Astrocyte of the cerebellum (primary cell): Measurements from ENCODE around the gene TMED9.

Experiments used
- DNase-seq: peaks from one replicate; pipeline ENCODE4 v3.0.0-alpha.2; 2011; ENCODE audit warnings: low read depth
- H3K4me3 ChIP-seq: 2 replicates; pipeline ENCODE4 v1.5.1; 2011; ENCODE audit warnings: mild to moderate bottlenecking, low read depth, low read length, moderate library complexity
- CTCF ChIP-seq: IDR thresholded peaks from 2 replicates; pipeline ENCODE4 v1.5.1; 2012; ENCODE audit warnings: low read length, low read depth, moderate library complexity, mild to moderate bottlenecking; ENCODE audit errors: missing control alignments
- in situ Hi-C: cut with HindIII; loops from 2 replicates; pipeline ENCODE4 v1.10.0; 2017; ENCODE audit warnings: low sequenced_read_pairs

TMED9 gene

GRCh38 chr5:177594071-177594470 lies 2.1 kb downstream of the TMED9 start:
- no peak for DNase-seq
- no peak for TF ChIP-seq CTCF
- in situ Hi-C loops = no loop called here
- H3K4me3 ChIP-seq = no peak overlapping the region

DNA sequence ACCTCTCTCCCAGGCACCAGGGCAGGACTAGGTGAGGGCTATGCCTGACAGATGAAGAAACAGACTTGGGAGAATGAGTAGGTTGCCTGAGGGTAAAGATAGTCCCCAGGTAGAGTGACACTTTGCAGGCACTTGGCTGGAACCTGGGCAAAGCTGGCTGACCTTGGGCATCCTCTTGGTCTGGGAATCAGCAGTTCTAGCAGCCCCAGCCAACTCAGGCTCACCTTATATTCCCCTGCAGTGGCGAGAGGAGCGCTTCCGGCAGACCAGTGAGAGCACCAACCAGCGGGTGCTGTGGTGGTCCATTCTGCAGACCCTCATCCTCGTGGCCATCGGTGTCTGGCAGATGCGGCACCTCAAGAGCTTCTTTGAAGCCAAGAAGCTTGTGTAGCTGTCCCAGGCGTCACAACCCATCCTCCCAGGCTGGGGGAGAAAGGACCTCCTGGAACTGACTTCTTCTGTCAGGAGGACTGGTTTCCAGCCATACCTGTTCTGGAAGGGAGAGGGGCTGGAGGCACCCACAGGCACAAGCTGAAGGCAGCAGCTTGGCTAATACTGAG lies 3.1 kb downstream of the TMED9 start:
- no peak overlapping the region for H3K4me3 ChIP-seq
- in situ Hi-C loops = no loop called here
- no peak for DNase-seq
- TF ChIP-seq CTCF = no peak

DNA sequence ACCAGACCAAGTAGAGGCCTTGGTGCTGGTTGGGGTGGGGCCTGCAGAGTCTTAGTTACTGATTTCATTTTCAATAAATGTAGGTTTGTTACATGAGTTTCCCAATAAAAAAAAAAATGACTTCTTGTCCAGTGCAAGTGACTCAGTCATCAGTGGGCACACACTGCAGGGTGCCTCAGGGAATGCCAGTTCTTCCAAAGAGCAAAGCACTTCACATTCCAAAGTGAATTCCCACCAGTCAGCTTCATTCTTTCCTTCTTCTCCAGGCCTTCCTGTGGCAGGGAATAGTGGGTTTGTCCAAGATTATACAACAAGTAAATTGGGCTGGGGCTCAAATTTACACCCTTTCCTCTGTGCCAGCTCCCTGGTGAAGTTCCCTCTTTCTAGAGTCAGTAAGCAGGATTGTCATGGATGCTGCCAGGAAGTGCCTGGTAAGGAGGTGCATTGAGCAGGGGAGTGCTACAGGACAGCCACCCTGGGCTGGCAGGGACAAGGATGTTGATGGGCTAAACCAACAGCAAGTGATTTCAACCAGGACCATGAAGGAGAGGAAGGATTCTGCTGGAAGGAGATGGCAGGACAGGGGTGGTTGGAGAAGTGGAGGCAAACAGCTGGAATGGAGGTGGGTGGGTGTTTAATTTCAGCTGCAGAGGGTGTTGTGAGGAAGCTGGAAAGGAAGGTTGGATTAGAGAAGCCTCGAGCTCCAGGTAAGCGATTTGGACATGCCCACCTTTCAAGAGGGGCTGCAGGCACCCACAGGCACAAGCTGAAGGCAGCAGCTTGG lies 4.2 kb downstream of the TMED9 start:
- TF ChIP-seq CTCF = no peak
- in situ Hi-C loops = no loop called here
- H3K4me3 ChIP-seq = no peak overlapping the region
- DNase-seq = no peak

DNA sequence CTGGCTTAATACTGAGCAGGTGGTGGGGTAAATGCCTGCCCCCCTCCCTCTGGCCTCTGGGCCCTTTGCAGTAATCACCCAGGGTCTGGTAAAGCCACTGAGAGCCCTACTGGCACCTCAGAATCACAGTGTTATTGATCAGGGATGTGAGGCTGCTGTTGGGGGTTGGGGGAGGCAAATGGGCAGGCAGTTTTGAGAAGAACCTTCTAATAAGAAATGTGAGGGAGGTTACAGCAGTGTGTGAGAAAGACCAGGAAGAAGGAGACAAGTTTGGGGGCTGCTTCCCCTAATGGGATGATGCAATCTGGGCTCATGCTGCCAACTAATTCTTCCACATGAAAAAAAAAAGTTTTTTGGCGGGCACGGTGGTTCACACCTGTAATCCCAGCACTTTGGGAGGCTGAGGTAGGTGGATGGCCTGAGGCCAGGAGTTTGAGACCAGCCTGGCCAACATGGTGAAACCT lies 4.8 kb downstream of the TMED9 start:
- no peak for TF ChIP-seq CTCF
- in situ Hi-C loops = no loop called here
- no peak for DNase-seq
- no peak overlapping the region for H3K4me3 ChIP-seq

DNA sequence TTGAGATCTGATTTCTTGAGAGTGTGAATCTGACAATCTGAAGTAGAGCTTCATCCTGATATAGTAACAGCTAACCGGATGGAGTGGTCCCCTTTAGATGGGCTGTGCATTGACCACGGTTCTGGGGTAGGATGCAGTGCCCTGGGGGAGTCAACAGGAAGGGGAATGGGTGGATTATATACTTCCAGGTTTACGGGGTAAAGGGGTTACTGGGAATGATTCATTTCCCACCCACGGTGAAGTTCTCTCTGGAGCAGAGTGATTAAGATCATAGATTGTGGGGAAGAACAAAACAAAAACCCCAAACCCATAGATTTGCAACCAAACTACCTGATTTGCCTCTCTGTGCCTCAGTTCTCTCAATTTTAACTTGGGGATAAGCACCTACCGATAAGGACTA lies 6.5 kb downstream of the TMED9 start:
- in situ Hi-C loops = no loop called here
- no peak for TF ChIP-seq CTCF
- no peak for DNase-seq
- H3K4me3 ChIP-seq = no peak overlapping the region

DNA sequence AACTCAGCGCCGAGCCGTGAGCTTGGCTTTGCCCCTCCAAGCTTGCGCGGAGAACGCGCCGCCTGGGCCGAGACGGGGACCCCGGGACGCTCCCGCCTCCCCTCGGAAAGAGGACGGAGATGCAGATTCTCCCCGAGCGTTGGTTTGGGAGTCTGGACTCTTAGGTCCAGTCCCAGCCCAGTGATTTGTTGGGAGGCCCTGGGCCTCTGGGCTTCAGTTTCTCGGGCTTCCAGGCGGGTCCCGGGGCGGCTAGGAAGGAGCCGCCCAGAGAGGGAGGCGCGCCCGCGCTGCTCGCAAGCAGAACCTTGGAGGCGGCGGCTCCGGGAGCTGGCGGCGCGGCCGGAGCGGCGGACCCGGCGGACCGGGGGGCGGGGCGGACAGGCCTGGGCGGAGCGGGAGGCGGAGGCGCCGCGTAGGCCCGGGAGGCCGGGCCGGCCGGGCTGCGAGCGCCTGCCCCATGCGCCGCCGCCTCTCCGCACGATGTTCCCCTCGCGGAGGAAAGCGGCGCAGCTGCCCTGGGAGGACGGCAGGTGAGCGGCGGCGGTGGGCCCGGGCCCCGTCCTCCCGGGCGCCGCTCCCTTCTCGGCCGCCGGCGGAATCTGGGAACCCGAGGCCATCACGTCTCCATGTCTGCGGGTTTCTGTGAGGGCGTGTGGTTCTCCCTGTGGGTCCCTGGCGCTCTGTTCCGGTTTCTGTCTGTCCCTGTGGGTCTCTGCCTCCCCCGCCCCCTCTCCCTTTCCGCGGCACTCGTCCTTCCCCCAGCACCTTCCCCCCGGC lies 7.9 kb downstream of the TMED9 start, which contains the start of gene B4GALT7:
Gene B4GALT7 (plus strand): TSS at position 402 of the 777 bp plus-strand sequence. CDS start 79 bp downstream, at position 481.
- peak within 1 kb of the TSS; percentile 81 for H3K4me3 ChIP-seq
- DNase-seq = peak; percentile 31
- in situ Hi-C loops = no loop called here
- TF ChIP-seq CTCF = no peak
